HepG2 (cell line): Measurements from ENCODE around the gene SYT13. TPM values are rescaled to one million over a fixed set of nuclear protein-coding genes. Genes with fewer than 3 reads are reported as not detected.

Experiments used
- ATAC-seq: fragments of 200-7000 bp; cut with Tn5 transposase; 3 replicates; pipeline ENCODE4 v1.9.1; 2020; ENCODE audit warnings: mild to moderate bottlenecking, moderate library complexity
- BruUV-seq: library from RNA; stranded (reverse); fragments of 400-500 nt; replicated peaks from 2 replicates; lab custom pipeline; 2021; lab: Mats Ljungman, UMichigan
- CTCF ChIA-PET: fragments of 300-600 bp; formaldehyde crosslinking; extraction: SDS; loops from one replicate; lab custom pipeline; 2021; ENCODE audit warnings: low total read pairs, inconsistent platforms, low intra/inter-chr PET ratio; lab: Yijun Ruan, JAX
- POLR2A ChIA-PET: fragments of 350-600 bp; sonication (Branson Sonifier 250); formaldehyde crosslinking; loops from one replicate; lab custom pipeline; 2020; ENCODE audit warnings: antibody characterized with exemption, inconsistent platforms; lab: Yijun Ruan, JAX
- DNase-seq: peaks from one replicate; pipeline ENCODE4 v3.0.0-alpha.2; 2015; ENCODE audit warnings: low spot score
- FAIRE-seq: peaks from 3 replicates; lab custom pipeline; 2011; peaks lifted over from hg19 to GRCh38; lab: Jason Lieb, UNC
- H2AFZ ChIP-seq: one replicate; pipeline ENCODE4 v1.6.1; 2011; ENCODE audit warnings: low read length, inconsistent platforms
- H3K27ac ChIP-seq: fragments of 300-600 bp; 3 replicates; pipeline ENCODE4 v1.8.0; 2011; ENCODE audit warnings: mixed run types, mild to moderate bottlenecking, mixed read lengths, low read length, inconsistent platforms; ENCODE audit not compliant: insufficient read depth; ENCODE audit errors: extremely low read length
- H3K27me3 ChIP-seq, 2 experiments: fragments of 200-600 bp in 1 of 2; 2 replicates in 1 of 2; 3 replicates in 1 of 2; pipeline versions ENCODE4 v1.6.0 to v1.8.0; 2011; ENCODE audit warnings: low read length in 2 of 2, mild to moderate bottlenecking in 2 of 2, moderate library complexity in 2 of 2, inconsistent platforms in 1 of 2; ENCODE audit not compliant: insufficient read depth in 2 of 2, control insufficient read depth in 1 of 2
- H3K36me3 ChIP-seq, 2 experiments: fragments of 200-600 bp in 1 of 2; replicated peaks in 1 of 2; 2 replicates in 1 of 2; 3 replicates in 1 of 2; pipeline versions ENCODE4 v1.5.1 to v1.8.0; 2011; ENCODE audit warnings: low read length in 2 of 2, inconsistent platforms in 1 of 2; ENCODE audit not compliant: insufficient read depth in 2 of 2, control insufficient read depth in 1 of 2
- H3K4me1 ChIP-seq: 2 replicates; pipeline ENCODE4 v1.5.1; 2012; ENCODE audit warnings: low read length, inconsistent platforms; ENCODE audit not compliant: insufficient read depth
- H3K4me2 ChIP-seq: 2 replicates; pipeline ENCODE4 v1.6.0; 2011; ENCODE audit warnings: low read depth, low read length, inconsistent platforms
- H3K4me3 ChIP-seq, 3 experiments: fragments of 200-600 bp in 1 of 3; sonication (generic), shearing (Covaris generic) in 1 of 3; replicated peaks in 1 of 3; 2 replicates each; pipeline ENCODE4 v1.5.1; 2011 to 2016; ENCODE audit warnings: low read length in 3 of 3, inconsistent platforms in 2 of 3, low read depth in 2 of 3, mild to moderate bottlenecking in 2 of 3, control low read depth in 1 of 3, mixed read lengths in 1 of 3; ENCODE audit not compliant: insufficient read depth in 1 of 3
- H3K79me2 ChIP-seq: one replicate; pipeline ENCODE4 v1.6.1; 2011; ENCODE audit warnings: low read length, inconsistent platforms; ENCODE audit not compliant: insufficient read depth
- H3K9ac ChIP-seq: 2 replicates; pipeline ENCODE4 v1.6.0; 2011; ENCODE audit warnings: mild to moderate bottlenecking, low read depth, low read length, inconsistent platforms; ENCODE audit not compliant: insufficient read depth
- H3K9me3 ChIP-seq: 2 replicates; pipeline ENCODE4 v1.5.1; 2012; ENCODE audit warnings: mild to moderate bottlenecking, low read length
- H4K20me1 ChIP-seq: 2 replicates; pipeline ENCODE4 v1.6.0; 2011; ENCODE audit warnings: inconsistent platforms, mild to moderate bottlenecking, low read length, moderate library complexity; ENCODE audit not compliant: insufficient read depth
- HCFC1 ChIP-seq: fragments of 150-350 bp; IDR thresholded peaks from 2 replicates; pipeline ENCODE4 v1.6.1; 2014; ENCODE audit warnings: low read depth, low read length
- HIVEP1 ChIP-seq: sonication (generic); formaldehyde crosslinking; IDR thresholded peaks from 2 replicates; pipeline ENCODE4 v1.4.0; 2020; ENCODE audit warnings: mild to moderate bottlenecking, missing genetic modification reagents
- MAFK ChIP-seq, 2 experiments: IDR thresholded peaks in 1 of 2; conservative IDR thresholded peaks in 1 of 2; 2 replicates each; pipeline ENCODE4 v1.6.1; 2011; ENCODE audit warnings: improper control_type of control experiment in 2 of 2, low read length in 2 of 2
- ZBTB33 ChIP-seq: sonication (generic); formaldehyde crosslinking; IDR thresholded peaks from 2 replicates; pipeline ENCODE4 v1.4.0; 2020; ENCODE audit warnings: missing genetic modification reagents
- ZNF740 ChIP-seq: sonication (generic); formaldehyde crosslinking; IDR thresholded peaks from 2 replicates; pipeline ENCODE4 v1.4.0; 2020; ENCODE audit warnings: missing genetic modification reagents
- WGBS: methylation state at CpG from one replicate; pipeline ENCODE4 v1.1.6; 2017; ENCODE audit warnings: low lambda C conversion rate; 5-methylcytosine and 5-hydroxymethylcytosine counted together
- in situ Hi-C: cut with HindIII; loops from 2 replicates; pipeline ENCODE4 v1.10.0; 2017; ENCODE audit warnings: low pct_unique_long_range_greater_than_20kb; ENCODE audit not compliant: extremely low pct_ligation_motif_present
- intact Hi-C: fragments of 100-400 bp; cut with micrococcal nuclease; formaldehyde crosslinking; loops from one replicate; pipeline ENCODE4 v1.10.0; 2022; ENCODE audit not compliant: unreplicated experiment
- polyA plus RNA-seq, 8 experiments: library from polyadenylated mRNA; depleted of rRNA in 3 of 8; stranded (reverse) in 7 of 8; unstranded in 1 of 8; fragments of >200 nt; fragmentation: Illumina TruSeq in 4 of 8; extraction: Trizol in 4 of 8; gene quantifications; 2 replicates each; pipeline versions ENCODE4 v1.2.1 to v1.2.3, GENCODE V29; 2011 to 2016; ENCODE audit warnings: low read depth in 4 of 8, missing spikeins in 1 of 8, mixed read lengths in 1 of 8; ENCODE audit not compliant: insufficient read depth in 1 of 8
- total RNA-seq, 5 experiments: library from RNA; depleted of rRNA; stranded (reverse); fragments of >200 nt; fragmentation: Illumina TruSeq; extraction: Trizol; gene quantifications; 2 replicates each; pipeline ENCODE4 v1.2.3, GENCODE V29; 2016; ENCODE audit warnings: low read depth in 1 of 5

Gene SYT13
- total and polyA plus RNA-seq, 2 of the 13 experiments (the other 11 are each of a cell fraction or from before 2014, with no cell fraction given) = 0.02 to 0.13 TPM

DNA sequence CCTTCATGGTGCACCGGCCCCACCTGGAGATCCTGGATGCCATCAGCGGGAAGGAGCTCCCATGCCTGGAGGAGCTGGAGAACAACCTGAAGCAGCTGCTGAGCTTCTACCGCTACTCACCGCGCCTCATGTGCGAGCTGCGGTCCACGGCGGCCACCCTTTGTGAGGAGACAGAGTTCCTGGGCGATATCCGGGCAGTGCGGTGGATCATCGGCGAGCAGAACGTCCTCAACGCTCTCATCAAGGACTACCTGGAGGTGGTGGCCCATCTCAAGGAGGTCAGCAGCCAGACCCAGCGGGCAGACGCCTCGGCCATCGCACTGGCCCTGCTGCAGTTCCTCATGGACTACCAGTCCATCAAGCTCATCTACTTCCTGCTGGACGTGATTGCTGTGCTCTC lies 59.2 kb downstream of the SYT13 start:
- no peak overlapping the region for H3K4me2 ChIP-seq
- DNase-seq (no peak), FAIRE-seq (no peak), ATAC-seq (no peak)
- H2AFZ ChIP-seq = no peak overlapping the region
- no peak overlapping the region for H3K27ac ChIP-seq
- POLR2A ChIA-PET = no interaction called here
- H3K79me2 ChIP-seq = no peaks in the 10 kb centered on the region
- intact Hi-C loops (no loop called here), in situ Hi-C loops (no loop called here)
- 98% methylated on average over 14 of the region's 21 CpGs for WGBS
- no peaks in the 10 kb centered on the region for H3K4me1 ChIP-seq
- CTCF ChIA-PET = no interaction called here
- H3K9ac ChIP-seq = no peak overlapping the region
- TF ChIP-seq ZNF740 (no peak), HCFC1 (no peak), HIVEP1 (CRISPR knock-in tag) (no peak), ZBTB33 (no peak), MAFK (conservative IDR thresholded peaks at IDR 0.05 in 1 of 2, IDR thresholded peaks at IDR 0.05 in 1 of 2; ENCODE audit: low read length in 2 of 2) (no peak)
- H3K27me3 ChIP-seq = no peaks in the 10 kb centered on the region
- BruUV-seq = no TSS peak
- 0 out of 2 replicates have a peak, but pooled peaks cover 2% of the 10 kb centered on the region for H4K20me1 ChIP-seq
- H3K36me3 ChIP-seq = peaks cover 2 to 13% of the 10 kb centered on the region in 2 experiments; a peak in 4 of 5 replicates
- no peaks in the 10 kb centered on the region for H3K9me3 ChIP-seq
- H3K4me3 ChIP-seq = no peak overlapping the region
